GM19328 (cell line): ENCODE data around the gene PHACTR3.

Experiments used
- ATAC-seq: cut with Tn5 transposase; IDR thresholded peaks from one replicate; pipeline ENCODE4 v1.9.1; 2021; ENCODE audit warnings: mild to moderate bottlenecking, moderate library complexity; ENCODE audit not compliant: unreplicated experiment

Gene PHACTR3

GRCh38 chr20:59746155-59746554, 141.8 kb downstream of the PHACTR3 start:
- ATAC-seq = no peak

GRCh38 chr20:59747671-59748515, 143.6 kb downstream of the PHACTR3 start:
- ATAC-seq = no peak

GRCh38 chr20:59748619-59749191, 144.4 kb downstream of the PHACTR3 start:
- no peak for ATAC-seq

- ATAC-seq = no peak
These were observed 145.0 kb downstream of the PHACTR3 start for GRCh38 chr20:59749301-59749700.

GRCh38 chr20:59750209-59750840, 146.0 kb downstream of the PHACTR3 start:
- no peak for ATAC-seq

GRCh38 chr20:59751075-59751711, 146.9 kb downstream of the PHACTR3 start:
- ATAC-seq = peak; percentile 49

- peak; percentile 76 for ATAC-seq
These were observed 147.8 kb downstream of the PHACTR3 start for GRCh38 chr20:59752101-59752586.

- peak; percentile 17 for ATAC-seq
These were observed 148.5 kb downstream of the PHACTR3 start for GRCh38 chr20:59752704-59753460.

GRCh38 chr20:59753836-59754235, 149.5 kb downstream of the PHACTR3 start:
- no peak for ATAC-seq

- no peak for ATAC-seq
These were observed 150.2 kb downstream of the PHACTR3 start for GRCh38 chr20:59754551-59754950.

GRCh38 chr20:59756241-59756640, 151.9 kb downstream of the PHACTR3 start:
- ATAC-seq = no peak

- ATAC-seq = no peak
These were observed 159.7 kb downstream of the PHACTR3 start for GRCh38 chr20:59764037-59764436.

GRCh38 chr20:59765599-59766177, 161.3 kb downstream of the PHACTR3 start:
- no peak for ATAC-seq

- ATAC-seq = no peak
These were observed 163.3 kb downstream of the PHACTR3 start for GRCh38 chr20:59767656-59768055.

- no peak for ATAC-seq
These were observed 165.9 kb downstream of the PHACTR3 start for GRCh38 chr20:59770270-59770669.

- ATAC-seq = no peak
These were observed 166.5 kb downstream of the PHACTR3 start for GRCh38 chr20:59770851-59771250.

GRCh38 chr20:59771506-59772372, 167.4 kb downstream of the PHACTR3 start:
- ATAC-seq = no peak

- no peak for ATAC-seq
These were observed 168.0 kb downstream of the PHACTR3 start for GRCh38 chr20:59772373-59772705.
